ENCODE data around the gene PLEKHA7.

- TF ChIP-seq POLR2A (IDR thresholded peaks at IDR 0.05) (no peak), CTCF (IDR thresholded peaks at IDR 0.05) (no peak), POLR2AphosphoS5 (IDR thresholded peaks at IDR 0.05) (peak in 1 of 3 donors; percentile 17)
These were observed 209.9 kb downstream of the PLEKHA7 start for GRCh38 chr11:16804104-16804947.

Measured in breast epithelium (tissue), 3 donors.